Immature natural killer cell (primary cell): Measurements from ENCODE around the gene ZNF516. TPM values are rescaled to one million over a fixed set of nuclear protein-coding genes. Genes with fewer than 3 reads are reported as not detected.

Experiments used
- DNase-seq, 3 donors: peaks; one replicate each; pipeline ENCODE4 v3.0.0; 2022; ENCODE audit warnings: mixed read lengths in 1 of 3
- H3K27ac Mint-ChIP-seq, 6 donors: one replicate each; pipeline ENCODE4 v1.8.0; 2020; ENCODE audit warnings: mixed read lengths in 6 of 6, mild to moderate bottlenecking in 5 of 6, inconsistent platforms in 4 of 6, moderate library complexity in 3 of 6
- H3K27me3 Mint-ChIP-seq, 3 donors: one replicate each; pipeline ENCODE4 v1.8.0; 2020 to 2021; ENCODE audit warnings: low read depth in 3 of 3, mild to moderate bottlenecking in 3 of 3, mixed read lengths in 3 of 3, moderate library complexity in 3 of 3, inconsistent platforms in 1 of 3
- H3K36me3 Mint-ChIP-seq, 3 donors: one replicate each; pipeline ENCODE4 v1.8.0; 2020; ENCODE audit warnings: mixed read lengths in 3 of 3, inconsistent platforms in 2 of 3, mild to moderate bottlenecking in 2 of 3
- H3K4me1 Mint-ChIP-seq, 2 donors: one replicate each; pipeline ENCODE4 v1.8.0; 2020; ENCODE audit warnings: inconsistent platforms in 2 of 2, mild to moderate bottlenecking in 2 of 2, mixed read lengths in 2 of 2, moderate library complexity in 1 of 2
- H3K4me3 Mint-ChIP-seq, 5 donors: one replicate each; pipeline ENCODE4 v1.8.0; 2020; ENCODE audit warnings: mild to moderate bottlenecking in 5 of 5, mixed read lengths in 5 of 5, inconsistent platforms in 3 of 5, moderate library complexity in 3 of 5
- H3K9me3 Mint-ChIP-seq, 6 donors: one replicate each; pipeline ENCODE4 v1.8.0; 2020; ENCODE audit warnings: mild to moderate bottlenecking in 6 of 6, mixed read lengths in 6 of 6, inconsistent platforms in 4 of 6, moderate library complexity in 3 of 6
- polyA plus RNA-seq, 3 donors: library from polyadenylated mRNA; unstranded; fragments of 300-500 nt; fragmentation: Illumina TruSeq; gene quantifications; one replicate each; pipeline ENCODE4 v1.2.3, GENCODE V29; 2021

Gene ZNF516
- polyA plus RNA-seq, 3 donors from 2014 or later = 1.2 to 6.1 (median 2.0) TPM

- no peak overlapping the region for H3K27ac Mint-ChIP-seq
- H3K9me3 Mint-ChIP-seq = no peaks in the 10 kb centered on the region
- H3K36me3 Mint-ChIP-seq = peaks cover 0 to 4% (median 0%) of the 10 kb centered on the region in 3 donors
- H3K4me1 Mint-ChIP-seq = peaks cover 33 to 45% of the 10 kb centered on the region in 2 donors
- DNase-seq = peak; percentile 63 to 65 (median 64)
- H3K4me3 Mint-ChIP-seq = peak overlapping the region in 1 of 5 donors; percentile 12
- peaks cover 6 to 14% (median 8%) of the 10 kb centered on the region in 3 donors for H3K27me3 Mint-ChIP-seq
Observed at GRCh38 chr18:76398896-76399612, 96.0 kb downstream of the ZNF516 start.

GRCh38 chr18:76398295-76398694, 96.7 kb downstream of the ZNF516 start:
- no peak overlapping the region for H3K27ac Mint-ChIP-seq

GRCh38 chr18:76397631-76398030, 97.4 kb downstream of the ZNF516 start:
- H3K27me3 Mint-ChIP-seq = peaks cover 6 to 14% (median 8%) of the 10 kb centered on the region in 3 donors
- H3K9me3 Mint-ChIP-seq = no peaks in the 10 kb centered on the region
- DNase-seq = no peak
- peaks cover 0 to 4% (median 0%) of the 10 kb centered on the region in 3 donors for H3K36me3 Mint-ChIP-seq
- H3K27ac Mint-ChIP-seq = no peak overlapping the region
- H3K4me3 Mint-ChIP-seq = no peak overlapping the region
- H3K4me1 Mint-ChIP-seq = peaks cover 23 to 30% of the 10 kb centered on the region in 2 donors

More at GRCh38 chr18:76398295-76398694, 96.7 kb downstream of the ZNF516 start:
- Mint-ChIP-seq H3K27me3 (peaks cover 6 to 14% (median 8%) of the 10 kb centered on the region in 3 donors), H3K36me3 (peaks cover 0 to 4% (median 0%) of the 10 kb centered on the region in 3 donors), H3K9me3 (no peaks in the 10 kb centered on the region), H3K4me3 (no peak overlapping the region), H3K4me1 (peaks cover 29 to 37% of the 10 kb centered on the region in 2 donors)
- DNase-seq = no peak

- Mint-ChIP-seq H3K4me3 (no peak overlapping the region), H3K27ac (peak overlapping the region in 1 of 6 donors; percentile 55), H3K9me3 (no peaks in the 10 kb centered on the region), H3K36me3 (peaks cover 0 to 4% (median 0%) of the 10 kb centered on the region in 3 donors), H3K27me3 (peaks cover 2 to 11% (median 4%) of the 10 kb centered on the region in 3 donors), H3K4me1 (peaks cover 23 to 28% of the 10 kb centered on the region in 2 donors)
- no peak for DNase-seq
Observed at GRCh38 chr18:76396792-76397191, 98.2 kb downstream of the ZNF516 start.

GRCh38 chr18:76395609-76396008, 99.4 kb downstream of the ZNF516 start:
- Mint-ChIP-seq H3K4me3 (no peak overlapping the region), H3K4me1 (peaks cover 32% of the 10 kb centered on the region in 2 donors), H3K27me3 (peaks cover 0 to 5% (median 0%) of the 10 kb centered on the region in 3 donors), H3K27ac (no peak overlapping the region), H3K36me3 (peaks cover 0 to 4% (median 0%) of the 10 kb centered on the region in 3 donors), H3K9me3 (no peaks in the 10 kb centered on the region)
- DNase-seq = no peak

- Mint-ChIP-seq H3K27ac (peak overlapping the region in 1 of 6 donors; percentile 57), H3K9me3 (no peaks in the 10 kb centered on the region), H3K36me3 (peaks cover 0 to 4% (median 0%) of the 10 kb centered on the region in 3 donors), H3K4me1 (peaks cover 39% of the 10 kb centered on the region in 2 donors), H3K4me3 (no peak overlapping the region), H3K27me3 (peaks cover 0 to 2% (median 0%) of the 10 kb centered on the region in 3 donors)
- no peak for DNase-seq
Observed at GRCh38 chr18:76394780-76395476, 100.1 kb downstream of the ZNF516 start.

GRCh38 chr18:76392349-76392748, 102.7 kb downstream of the ZNF516 start:
- H3K27me3 Mint-ChIP-seq = no peaks in the 10 kb centered on the region
- H3K4me3 Mint-ChIP-seq = peak overlapping the region in 2 of 5 donors; percentile 13 to 59
- H3K4me1 Mint-ChIP-seq = peaks cover 50 to 51% of the 10 kb centered on the region in 2 donors
- H3K9me3 Mint-ChIP-seq = no peaks in the 10 kb centered on the region
- no peak for DNase-seq
- peaks cover 0 to 4% (median 0%) of the 10 kb centered on the region in 3 donors for H3K36me3 Mint-ChIP-seq
- H3K27ac Mint-ChIP-seq = peak overlapping the region in 4 of 6 donors; percentile 36 to 83 (median 78)

- Mint-ChIP-seq H3K9me3 (no peaks in the 10 kb centered on the region), H3K27ac (peak overlapping the region in 4 of 6 donors; percentile 36 to 83 (median 78)), H3K4me3 (peak overlapping the region in 2 of 5 donors; percentile 29 to 59), H3K36me3 (peaks cover 0 to 4% (median 0%) of the 10 kb centered on the region in 3 donors), H3K4me1 (peaks cover 56 to 57% of the 10 kb centered on the region in 2 donors), H3K27me3 (no peaks in the 10 kb centered on the region)
- no peak for DNase-seq
Observed at GRCh38 chr18:76391746-76392145, 103.3 kb downstream of the ZNF516 start.

- Mint-ChIP-seq H3K4me1 (peaks cover 63 to 64% of the 10 kb centered on the region in 2 donors), H3K36me3 (peaks cover 0 to 4% (median 0%) of the 10 kb centered on the region in 3 donors), H3K27me3 (no peaks in the 10 kb centered on the region), H3K4me3 (peak overlapping the region in 3 of 5 donors; percentile 24 to 51 (median 27)), H3K27ac (peak overlapping the region in 4 of 6 donors; percentile 0 to 74 (median 18)), H3K9me3 (no peaks in the 10 kb centered on the region)
- no peak for DNase-seq
Observed at GRCh38 chr18:76391038-76391437, 104.0 kb downstream of the ZNF516 start.

- Mint-ChIP-seq H3K4me3 (peak overlapping the region in 2 of 5 donors; percentile 27 to 51), H3K4me1 (peaks cover 67 to 68% of the 10 kb centered on the region in 2 donors), H3K27ac (peak overlapping the region in 2 of 6 donors; percentile 0 to 74), H3K27me3 (no peaks in the 10 kb centered on the region), H3K9me3 (no peaks in the 10 kb centered on the region), H3K36me3 (peaks cover 0 to 4% (median 0%) of the 10 kb centered on the region in 3 donors)
- no peak for DNase-seq
Observed at GRCh38 chr18:76390452-76391035, 104.5 kb downstream of the ZNF516 start.

GRCh38 chr18:76389716-76390115, 105.3 kb downstream of the ZNF516 start:
- Mint-ChIP-seq H3K27me3 (no peaks in the 10 kb centered on the region), H3K36me3 (no peaks in the 10 kb centered on the region), H3K4me3 (peak overlapping the region; percentile 10 to 68 (median 47)), H3K27ac (peak overlapping the region in 3 of 6 donors; percentile 19 to 61 (median 55)), H3K9me3 (no peaks in the 10 kb centered on the region), H3K4me1 (peaks cover 68 to 69% of the 10 kb centered on the region in 2 donors)
- DNase-seq = no peak

- no peak for DNase-seq
- H3K4me3 Mint-ChIP-seq = peak overlapping the region in 3 of 5 donors; percentile 22 to 68 (median 50)
- no peak overlapping the region for H3K27ac Mint-ChIP-seq
- H3K36me3 Mint-ChIP-seq = no peaks in the 10 kb centered on the region
- H3K27me3 Mint-ChIP-seq = no peaks in the 10 kb centered on the region
- no peaks in the 10 kb centered on the region for H3K9me3 Mint-ChIP-seq
- H3K4me1 Mint-ChIP-seq = peaks cover 69 to 72% of the 10 kb centered on the region in 2 donors
Observed at GRCh38 chr18:76388891-76389423, 106.1 kb downstream of the ZNF516 start.

- Mint-ChIP-seq H3K4me3 (peak overlapping the region in 4 of 5 donors; percentile 4 to 47 (median 12)), H3K9me3 (no peaks in the 10 kb centered on the region), H3K4me1 (peaks cover 74 to 76% of the 10 kb centered on the region in 2 donors), H3K27me3 (no peaks in the 10 kb centered on the region), H3K36me3 (no peaks in the 10 kb centered on the region), H3K27ac (no peak overlapping the region)
- no peak for DNase-seq
Observed at GRCh38 chr18:76388261-76388660, 106.8 kb downstream of the ZNF516 start.
